Measurements from ENCODE around the gene B3GNT8. TPM values are rescaled to one million over a fixed set of nuclear protein-coding genes. Genes with fewer than 3 reads are reported as not detected.
A peak's percentile ranks its signal among the peaks of the same experiment; 100 is the strongest.
"Not testable (repeated sequence)": the region's sequence is repeated elsewhere in the genome, so short reads cannot be mapped to it uniquely, and the experiment has no call there.

B3GNT8 gene
- total and polyA plus RNA-seq, 8 donors: 2.5 to 41.5 (median 7.0) TPM

DNA sequence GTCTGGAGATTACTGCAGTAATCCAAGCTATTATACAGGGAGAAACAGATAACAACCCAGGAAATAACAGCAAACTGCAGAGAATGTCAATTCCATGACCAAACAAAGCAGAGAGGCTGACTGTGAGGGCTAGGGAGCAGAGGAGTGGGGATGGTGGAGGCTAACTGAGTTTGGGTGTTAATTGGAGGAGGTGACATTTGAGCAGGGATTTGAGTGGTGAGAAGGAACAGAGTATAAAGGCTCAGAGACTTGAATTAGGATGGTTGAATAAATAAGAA is 9.4 kb upstream of the B3GNT8 start:
- ATAC-seq (no peak), DNase-seq (no peak)
- TF ChIP-seq, protein P1, sequence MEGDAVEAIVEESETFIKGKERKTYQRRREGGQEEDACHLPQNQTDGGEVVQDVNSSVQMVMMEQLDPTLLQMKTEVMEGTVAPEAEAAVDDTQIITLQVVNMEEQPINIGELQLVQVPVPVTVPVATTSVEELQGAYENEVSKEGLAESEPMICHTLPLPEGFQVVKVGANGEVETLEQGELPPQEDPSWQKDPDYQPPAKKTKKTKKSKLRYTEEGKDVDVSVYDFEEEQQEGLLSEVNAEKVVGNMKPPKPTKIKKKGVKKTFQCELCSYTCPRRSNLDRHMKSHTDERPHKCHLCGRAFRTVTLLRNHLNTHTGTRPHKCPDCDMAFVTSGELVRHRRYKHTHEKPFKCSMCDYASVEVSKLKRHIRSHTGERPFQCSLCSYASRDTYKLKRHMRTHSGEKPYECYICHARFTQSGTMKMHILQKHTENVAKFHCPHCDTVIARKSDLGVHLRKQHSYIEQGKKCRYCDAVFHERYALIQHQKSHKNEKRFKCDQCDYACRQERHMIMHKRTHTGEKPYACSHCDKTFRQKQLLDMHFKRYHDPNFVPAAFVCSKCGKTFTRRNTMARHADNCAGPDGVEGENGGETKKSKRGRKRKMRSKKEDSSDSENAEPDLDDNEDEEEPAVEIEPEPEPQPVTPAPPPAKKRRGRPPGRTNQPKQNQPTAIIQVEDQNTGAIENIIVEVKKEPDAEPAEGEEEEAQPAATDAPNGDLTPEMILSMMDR (IDR thresholded peaks at IDR 0.05): no peak
- H3K27me3 ChIP-seq: no peaks in the 10 kb centered on the region
- H3K36me3 ChIP-seq: peaks cover 0 to 48% of the 10 kb centered on the region in 2 donors
- H3K4me3 ChIP-seq: no peak overlapping the region
- H3K27ac ChIP-seq: no peak overlapping the region
- H3K4me1 ChIP-seq: peaks cover 5 to 27% of the 10 kb centered on the region in 2 donors
- H3K9me3 ChIP-seq: no peaks in the 10 kb centered on the region
- intact Hi-C loops (cut with DNase I): no loop called here

DNA sequence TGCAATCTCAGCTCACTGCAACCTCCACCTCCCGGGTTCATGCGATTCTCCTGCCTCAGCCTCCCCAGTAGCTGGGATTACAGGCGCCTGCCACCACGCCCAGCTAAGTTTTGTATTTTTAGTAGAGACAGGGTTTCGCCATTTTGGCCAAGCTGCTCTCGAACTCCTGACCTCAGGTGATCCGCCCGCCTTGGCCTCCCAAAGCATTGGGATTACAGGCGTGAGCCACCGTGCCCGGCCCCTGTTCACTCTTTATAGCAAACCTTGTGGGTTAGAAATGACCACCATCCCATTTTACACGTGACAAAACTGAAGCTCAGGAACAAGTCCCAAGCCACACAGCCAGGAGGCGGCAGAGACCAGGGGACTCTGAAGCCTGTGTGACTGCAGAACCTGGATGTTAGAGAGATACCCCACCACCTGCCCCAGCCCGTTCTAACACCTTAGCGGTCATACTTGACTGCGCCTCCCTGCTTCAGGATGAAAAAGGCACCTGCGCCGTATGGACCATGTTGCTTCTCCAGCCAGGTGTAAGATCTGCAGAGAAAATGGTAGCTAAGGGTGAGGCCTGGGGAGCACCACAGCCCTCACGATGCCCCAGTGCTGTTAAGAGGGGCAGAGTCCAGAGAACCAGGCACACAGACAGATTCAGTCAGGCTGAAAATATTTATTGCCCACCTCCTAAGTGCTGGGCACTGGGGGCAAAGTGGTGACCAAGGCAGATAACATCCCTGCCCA is 8.9 kb upstream of the B3GNT8 start:
- TF ChIP-seq, protein P1 (IDR thresholded peaks at IDR 0.05): no peak
- DNase-seq (peak in 2 of 4 donors; percentile 27 to 39), ATAC-seq (no peak)
- H3K27me3 ChIP-seq: no peaks in the 10 kb centered on the region
- intact Hi-C loops (cut with DNase I): no loop called here
- H3K9me3 ChIP-seq: no peaks in the 10 kb centered on the region
- H3K36me3 ChIP-seq: peaks cover 0 to 54% of the 10 kb centered on the region in 2 donors
- H3K4me1 ChIP-seq: peaks cover 5 to 29% of the 10 kb centered on the region in 2 donors
- H3K27ac ChIP-seq: no peak overlapping the region
- no peak overlapping the region for H3K4me3 ChIP-seq

DNA sequence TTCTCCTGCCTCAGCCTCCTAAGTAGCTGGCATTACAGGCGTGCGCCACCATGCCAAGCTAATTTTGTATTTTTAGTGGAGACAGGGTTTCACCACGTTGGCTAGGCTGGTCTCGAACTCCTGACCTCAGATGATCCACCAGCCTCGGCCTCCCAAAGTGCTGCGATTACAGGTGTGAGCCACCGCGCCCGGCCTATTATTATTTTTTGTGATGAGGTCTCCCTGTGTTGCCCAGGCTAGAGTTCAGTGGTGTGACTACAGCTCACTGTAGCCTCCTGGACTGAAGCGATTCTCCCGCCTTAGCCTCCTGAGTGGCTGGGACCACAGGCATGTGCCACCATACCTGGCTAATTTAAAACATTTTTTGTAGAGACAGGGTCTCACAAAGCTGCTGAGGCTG is 8.2 kb upstream of the B3GNT8 start:
- ATAC-seq; intact Hi-C loops (cut with DNase I): not testable (repeated sequence)

DNA sequence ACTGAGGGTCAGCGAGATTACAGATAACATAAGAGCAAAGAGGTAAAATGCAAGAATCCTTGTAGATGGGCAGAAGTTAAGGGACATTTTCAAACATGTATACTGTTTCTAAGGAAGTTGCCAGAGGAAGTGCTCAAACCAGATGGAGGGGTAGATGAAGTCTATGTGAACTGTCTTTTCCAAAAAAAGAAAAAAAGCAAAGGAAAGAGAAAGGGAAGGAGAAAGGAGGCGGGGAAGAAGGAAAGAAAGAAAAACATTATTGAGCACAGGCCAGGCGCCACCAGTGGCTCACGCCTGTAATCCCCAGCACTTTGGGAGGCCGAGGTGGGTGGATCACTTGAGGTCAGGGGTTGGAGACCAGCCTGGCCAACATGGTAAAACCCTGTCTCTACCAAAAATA is 7.3 kb upstream of the B3GNT8 start:
- Histone ChIP-seq H3K4me1 (peaks cover 5 to 25% of the 10 kb centered on the region in 2 donors), H3K9me3 (no peaks in the 10 kb centered on the region), H3K36me3 (peaks cover 0 to 63% of the 10 kb centered on the region in 2 donors), H3K27me3 (no peaks in the 10 kb centered on the region), H3K4me3 (no peak overlapping the region), H3K27ac (no peak overlapping the region)
- DNase-seq (peak in 1 of 4 donors; percentile 1), ATAC-seq (no peak)
- TF ChIP-seq, protein P1 (IDR thresholded peaks at IDR 0.05): no peak
- intact Hi-C loops (cut with DNase I): no loop called here

More for the DNA sequence above, 8.2 kb upstream of the B3GNT8 start:
- H3K36me3 ChIP-seq: peaks cover 0 to 58% of the 10 kb centered on the region in 2 donors
- not testable (repeated sequence) for H3K4me3 ChIP-seq, H3K27ac ChIP-seq, H3K27me3 ChIP-seq, H3K9me3 ChIP-seq
- peak in 1 of 4 donors; percentile 45 for DNase-seq
- peaks cover 5 to 30% of the 10 kb centered on the region in 2 donors for H3K4me1 ChIP-seq

DNA sequence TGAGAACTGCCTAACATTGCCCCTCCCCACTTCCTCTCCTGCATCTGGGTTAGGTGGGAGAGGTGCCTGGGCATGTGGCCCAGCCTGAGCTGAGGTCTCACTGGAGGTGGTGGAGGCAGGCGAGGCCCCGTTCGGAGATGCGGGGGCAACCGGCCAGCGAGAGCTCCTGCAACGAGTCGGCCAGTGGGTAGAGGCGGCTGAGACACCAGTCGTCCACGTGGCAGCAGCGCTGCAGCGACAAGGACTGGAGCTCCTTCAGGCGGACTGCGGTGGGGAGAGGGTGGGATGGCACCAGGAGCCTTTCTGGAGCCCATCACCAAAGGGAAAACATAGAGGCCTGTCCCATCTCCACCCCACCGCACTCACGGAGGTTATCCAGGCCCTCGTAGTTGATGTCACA is 6.0 kb upstream of the B3GNT8 start:
- H3K27me3 ChIP-seq: no peaks in the 10 kb centered on the region
- no peak overlapping the region for H3K4me3 ChIP-seq
- H3K27ac ChIP-seq: no peak overlapping the region
- no peak for ATAC-seq
- H3K4me1 ChIP-seq: peaks cover 6 to 23% of the 10 kb centered on the region in 2 donors
- H3K9me3 ChIP-seq: no peaks in the 10 kb centered on the region
- TF ChIP-seq, protein P1 (IDR thresholded peaks at IDR 0.05): no peak
- peak in 1 of 4 donors; percentile 47 for DNase-seq
- intact Hi-C loops (cut with DNase I): no loop called here
- peaks cover 0 to 63% of the 10 kb centered on the region in 2 donors for H3K36me3 ChIP-seq

All from left lung (tissue), 10 donors.